ENCODE results near the gene VAMP7.
"Not testable (repeated sequence)": the region's sequence is repeated elsewhere in the genome, so short reads cannot be mapped to it uniquely, and the experiment has no call there.

Gene VAMP7

GRCh38 chrX:155986995-155987394, 105.8 kb downstream of the VAMP7 start:
- H3K4me3 Mint-ChIP-seq; intact Hi-C loops (cut with micrococcal nuclease); H3K27me3 Mint-ChIP-seq; H3K27ac Mint-ChIP-seq; H3K36me3 Mint-ChIP-seq (ENCODE audit: low read depth); H3K9me3 Mint-ChIP-seq; H3K4me1 Mint-ChIP-seq (ENCODE audit: low read depth): not testable (repeated sequence)

- Mint-ChIP-seq H3K27me3 (no peaks in the 10 kb centered on the region), H3K27ac (no peak overlapping the region), H3K4me3 (no peak overlapping the region), H3K36me3 (ENCODE audit: low read depth) (no peaks in the 10 kb centered on the region), H3K4me1 (ENCODE audit: low read depth) (no peaks in the 10 kb centered on the region), H3K9me3 (no peaks in the 10 kb centered on the region)
- intact Hi-C loops (cut with micrococcal nuclease) = no loop called here
Measured at GRCh38 chrX:155988859-155989258, 107.7 kb downstream of the VAMP7 start.
